SK-N-SH (cell line): ENCODE measurements around the gene CIBAR2. TPM values are rescaled to one million over a fixed set of nuclear protein-coding genes. Genes with fewer than 3 reads are reported as not detected.

Experiments used
- CTCF ChIA-PET: fragments of 300-600, 350-600 bp; formaldehyde crosslinking; extraction: SDS; loops from one replicate; lab custom pipeline; 2021; lab: Yijun Ruan, JAX
- POLR2A ChIA-PET: fragments of 350-600 bp; sonication (Branson Sonifier 250); formaldehyde crosslinking; extraction: SDS; loops from one replicate; lab custom pipeline; 2020; ENCODE audit warnings: antibody characterized with exemption, inconsistent platforms; lab: Yijun Ruan, JAX
- DNase-seq: peaks from one replicate; pipeline ENCODE4 v3.0.0; 2012
- H2AFZ ChIP-seq: fragments of 200-600 bp; sonication (generic); 2 replicates; pipeline ENCODE4 v1.8.1; 2016; ENCODE audit warnings: antibody characterized with exemption, mild to moderate bottlenecking, low read depth
- H3F3A ChIP-seq: fragments of 200-600 bp; sonication (generic); replicated peaks from 2 replicates; pipeline ENCODE3; 2016; ENCODE audit warnings: antibody characterized with exemption, mild to moderate bottlenecking; ENCODE audit not compliant: insufficient read depth
- H3K27ac ChIP-seq, 2 experiments: fragments of 200-500 bp in 1 of 2; fragments of 200-600 bp in 1 of 2; sonication (Bioruptor generic) in 1 of 2; sonication (generic), shearing (Covaris generic) in 1 of 2; 2 replicates each; pipeline versions ENCODE4 v1.5.1 to v1.6.1; 2014 to 2016; ENCODE audit warnings: low read depth in 2 of 2, inconsistent platforms in 1 of 2, low read length in 1 of 2, mild to moderate bottlenecking in 1 of 2, mixed read lengths in 1 of 2
- H3K27me3 ChIP-seq: fragments of 200-600 bp; sonication (generic), shearing (Covaris generic); 2 replicates; pipeline ENCODE4 v1.6.1; 2016; ENCODE audit warnings: mixed run types; ENCODE audit not compliant: insufficient read depth
- H3K36me3 ChIP-seq, 2 experiments: fragments of 200-500 bp in 1 of 2; fragments of 200-600 bp in 1 of 2; sonication (Bioruptor generic) in 1 of 2; sonication (generic) in 1 of 2; replicated peaks in 1 of 2; 2 replicates each; pipeline versions ENCODE3 to v1.5.1; 2014 to 2016; ENCODE audit warnings: low read length in 1 of 2, mild to moderate bottlenecking in 1 of 2; ENCODE audit not compliant: insufficient read depth in 2 of 2, control insufficient read depth in 1 of 2
- H3K4me1 ChIP-seq, 2 experiments: fragments of 200-500 bp in 1 of 2; fragments of 200-600 bp in 1 of 2; sonication (Bioruptor generic) in 1 of 2; sonication (generic), shearing (Covaris generic) in 1 of 2; 2 replicates each; pipeline versions ENCODE4 v1.5.1 to v1.6.1; 2014 to 2016; ENCODE audit warnings: low read depth in 1 of 2, low read length in 1 of 2, mixed run types in 1 of 2; ENCODE audit not compliant: insufficient read depth in 2 of 2, control insufficient read depth in 1 of 2
- H3K4me2 ChIP-seq: fragments of 200-600 bp; sonication (generic), shearing (Covaris generic); 2 replicates; pipeline ENCODE4 v1.6.1; 2017; ENCODE audit warnings: mixed run types
- H3K4me3 ChIP-seq, 2 experiments: fragments of 200-500 bp in 1 of 2; fragments of 200-600 bp in 1 of 2; sonication (Bioruptor generic) in 1 of 2; sonication (generic), shearing (Covaris generic) in 1 of 2; 2 replicates each; pipeline versions ENCODE4 v1.5.1 to v1.8.1; 2014 to 2016; ENCODE audit warnings: low read depth in 2 of 2, inconsistent platforms in 1 of 2, low read length in 1 of 2, mild to moderate bottlenecking in 1 of 2, mixed read lengths in 1 of 2, moderate library complexity in 1 of 2
- H3K79me2 ChIP-seq: fragments of 200-600 bp; sonication (generic); 2 replicates; pipeline ENCODE4 v1.8.1; 2017; ENCODE audit warnings: mild to moderate bottlenecking; ENCODE audit not compliant: insufficient read depth
- H3K9ac ChIP-seq: fragments of 200-600 bp; sonication (generic); 2 replicates; pipeline ENCODE4 v1.6.1; 2017; ENCODE audit warnings: mixed run types
- H3K9me2 ChIP-seq: fragments of 200-600 bp; sonication (generic); 2 replicates; pipeline ENCODE4 v1.6.1; 2017; ENCODE audit warnings: mixed run types
- H3K9me3 ChIP-seq: fragments of 200-600 bp; sonication (generic); 2 replicates; pipeline ENCODE4 v1.6.1; 2017; ENCODE audit warnings: mixed run types, mild to moderate bottlenecking, moderate library complexity
- H4K20me1 ChIP-seq: fragments of 200-600 bp; sonication (generic); 2 replicates; pipeline ENCODE4 v1.6.1; 2017; ENCODE audit warnings: mild to moderate bottlenecking, mixed run types; ENCODE audit not compliant: insufficient read depth
- EP300 ChIP-seq, 2 experiments: IDR thresholded peaks; 2 replicates each; pipeline versions ENCODE4 v1.4.0 to v1.6.1; 2012; ENCODE audit warnings: borderline replicate concordance in 1 of 2, low read depth in 1 of 2, low read length in 1 of 2
- EZH2phosphoT487 ChIP-seq: fragments of 200-600 bp; sonication (generic); IDR thresholded peaks from 2 replicates; pipeline ENCODE4 v1.6.1; 2017; ENCODE audit warnings: low read depth, mixed run types, mild to moderate bottlenecking, antibody characterized with exemption, moderate library complexity, borderline replicate concordance
- FOXJ3 ChIP-seq: sonication (generic); formaldehyde crosslinking; IDR thresholded peaks from 2 replicates; pipeline ENCODE4 v1.5.1; 2020; ENCODE audit warnings: mild to moderate bottlenecking, missing genetic modification reagents
- IRF3 ChIP-seq: fragments of 150-350 bp; IDR thresholded peaks from 2 replicates; pipeline ENCODE4 v1.6.1; 2016; ENCODE audit warnings: mild to moderate bottlenecking, low read depth, low read length
- MEF2A ChIP-seq: IDR thresholded peaks from 2 replicates; pipeline ENCODE4 v1.4.0; 2012; ENCODE audit warnings: low read depth, borderline replicate concordance
- NRF1 ChIP-seq: IDR thresholded peaks from 2 replicates; pipeline ENCODE4 v1.6.1; 2012; ENCODE audit warnings: low read depth, mild to moderate bottlenecking, low read length
- RFX5 ChIP-seq: IDR thresholded peaks from 2 replicates; pipeline ENCODE4 v1.6.1; 2012; ENCODE audit warnings: mild to moderate bottlenecking, improper control_type of control experiment, low read length
- SMC3 ChIP-seq: IDR thresholded peaks from 2 replicates; pipeline ENCODE4 v1.6.1; 2012; ENCODE audit warnings: low read depth, low read length, improper control_type of control experiment
- TAF1 ChIP-seq: IDR thresholded peaks from 2 replicates; pipeline ENCODE4 v1.6.1; 2012; ENCODE audit warnings: low read depth, mild to moderate bottlenecking, low read length, moderate library complexity, borderline replicate concordance
- USF2 ChIP-seq: fragments of 150-350 bp; IDR thresholded peaks from 2 replicates; pipeline ENCODE4 v1.6.1; 2017; ENCODE audit warnings: antibody characterized with exemption, low read length, low read depth, borderline replicate concordance
- YY1 ChIP-seq: IDR thresholded peaks from 2 replicates; pipeline ENCODE4 v1.4.0; 2012; ENCODE audit warnings: low read depth, mild to moderate bottlenecking
- WGBS: methylation state at CpG from one replicate; pipeline ENCODE4 v1.1.6; 2017; ENCODE audit warnings: low lambda C conversion rate; 5-methylcytosine and 5-hydroxymethylcytosine counted together
- polyA plus RNA-seq, 3 experiments: library from polyadenylated mRNA; depleted of rRNA; stranded (reverse); fragments of >200 nt; gene quantifications; 2 replicates each; pipeline ENCODE4 v1.2.3, GENCODE V29; 2012
- TF ChIP-seq, protein P1 (sequence below): IDR thresholded peaks from 2 replicates; pipeline ENCODE4; 2012

CIBAR2 gene
- polyA plus RNA-seq, 1 of the 3 experiments (the other 2 are of a cell fraction): 0.15 TPM

DNA sequence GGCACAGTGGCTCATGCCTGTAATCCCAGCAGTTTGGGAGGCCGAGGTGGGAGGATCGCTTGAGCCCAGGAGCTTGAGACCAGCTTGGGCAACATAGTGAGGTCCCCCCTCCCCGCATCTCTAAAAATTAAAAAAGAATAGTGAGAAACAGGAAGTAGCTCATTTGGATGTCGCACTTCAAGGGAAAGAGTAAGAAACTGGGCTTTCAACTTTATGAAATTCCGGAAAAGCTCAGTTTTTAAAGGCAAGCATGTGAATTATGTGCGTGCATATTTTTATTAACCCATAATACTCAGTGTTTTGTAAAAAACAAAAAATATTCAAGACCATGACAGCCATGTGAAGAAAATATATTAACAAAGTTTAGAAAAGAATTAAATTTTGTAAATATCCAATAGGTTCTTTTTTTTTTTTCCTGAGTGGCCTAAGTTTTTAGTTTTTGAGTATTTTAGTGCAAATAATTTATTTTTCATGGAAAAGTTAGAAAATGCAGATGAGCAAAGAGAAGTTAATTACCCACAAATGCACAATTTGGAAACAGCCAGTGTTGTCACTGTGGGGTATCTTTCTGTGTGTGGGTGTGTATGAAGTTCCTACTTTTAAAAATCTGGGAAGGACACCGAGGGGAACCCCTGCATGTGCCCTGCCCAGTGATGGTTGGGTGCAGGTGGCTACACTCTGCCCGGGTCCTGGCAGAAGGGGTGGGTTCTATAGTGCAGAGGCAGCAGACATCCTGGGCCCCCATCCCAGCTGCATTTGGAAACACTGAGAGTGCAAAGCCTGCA lies 40.0 kb downstream of the CIBAR2 start (continued):
- TF ChIP-seq EZH2phosphoT487 (no peak), NRF1 (no peak), FOXJ3 (CRISPR knock-in tag) (no peak), MEF2A (no peak), YY1 (no peak), SMC3 (no peak), IRF3 (no peak), RFX5 (no peak)

DNA sequence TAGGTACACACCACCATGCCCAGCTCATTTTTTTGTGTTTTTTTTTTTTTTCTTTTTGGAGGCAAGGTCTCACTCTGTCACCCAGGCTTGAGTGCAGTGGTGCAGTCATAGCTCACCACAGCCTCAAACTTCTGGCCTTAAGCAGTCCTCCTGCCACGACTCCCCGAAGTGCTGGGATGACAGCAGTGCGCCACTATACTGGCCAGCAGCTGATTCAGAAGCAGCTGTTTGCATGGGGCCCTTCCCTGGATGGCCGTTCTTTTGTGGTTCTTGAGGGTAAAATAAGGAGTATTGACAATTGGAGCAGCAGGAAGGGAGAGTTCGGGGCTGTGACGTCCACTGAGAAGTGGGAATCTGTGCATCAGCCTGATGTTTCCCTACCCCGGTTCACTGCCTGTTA lies 43.1 kb downstream of the CIBAR2 start:
- peaks cover 0 to 2% of the 10 kb centered on the region in 2 experiments for H3K36me3 ChIP-seq
- no peaks in the 10 kb centered on the region for H4K20me1 ChIP-seq
- 84% methylated on average over 7 of the region's 7 CpGs for WGBS
- H3K4me3 ChIP-seq: no peak overlapping the region
- POLR2A ChIA-PET: interaction anchor here (0.8 kb wide), 1 partner anchor 150 kb away, joined by 3 read pairs; no protein-coding TSS in a partner anchor
- H3K27me3 ChIP-seq: no peaks in the 10 kb centered on the region
- no peak overlapping the region for H3K27ac ChIP-seq
- CTCF ChIA-PET: no interaction called here
- DNase-seq: no peak
- H3K4me2 ChIP-seq: no peak overlapping the region
- no peak for TF ChIP-seq NRF1
- TF ChIP-seq, protein P1, sequence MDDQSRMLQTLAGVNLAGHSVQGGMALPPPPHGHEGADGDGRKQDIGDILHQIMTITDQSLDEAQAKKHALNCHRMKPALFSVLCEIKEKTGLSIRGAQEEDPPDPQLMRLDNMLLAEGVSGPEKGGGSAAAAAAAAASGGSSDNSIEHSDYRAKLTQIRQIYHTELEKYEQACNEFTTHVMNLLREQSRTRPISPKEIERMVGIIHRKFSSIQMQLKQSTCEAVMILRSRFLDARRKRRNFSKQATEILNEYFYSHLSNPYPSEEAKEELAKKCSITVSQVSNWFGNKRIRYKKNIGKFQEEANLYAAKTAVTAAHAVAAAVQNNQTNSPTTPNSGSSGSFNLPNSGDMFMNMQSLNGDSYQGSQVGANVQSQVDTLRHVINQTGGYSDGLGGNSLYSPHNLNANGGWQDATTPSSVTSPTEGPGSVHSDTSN: no peak
- TF ChIP-seq USF2: no peak
- no peak for TF ChIP-seq EP300 (IDR thresholded peaks at IDR 0.05; ENCODE audit: borderline replicate concordance in 1 of 2, low read depth in 1 of 2, low read length in 1 of 2)
- TF ChIP-seq TAF1: no peak
- no peak for TF ChIP-seq SMC3
- H3F3A ChIP-seq: no peaks in the 10 kb centered on the region
- H2AFZ ChIP-seq: no peak overlapping the region
- H3K9me3 ChIP-seq: no peaks in the 10 kb centered on the region
- H3K4me1 ChIP-seq: no peaks in the 10 kb centered on the region
- no peak overlapping the region for H3K9ac ChIP-seq
- no peaks in the 10 kb centered on the region for H3K9me2 ChIP-seq
- H3K79me2 ChIP-seq: no peaks in the 10 kb centered on the region
